DMS153 treated with DMSO at 0.1 percent for 48 hours (cell line): ENCODE measurements around the gene FANK1.
A peak's percentile ranks its signal among the peaks of the same experiment; 100 is the strongest.

Experiments
- DNase-seq: peaks from one replicate; lab custom pipeline; 2025; ENCODE audit not compliant: unreplicated experiment; lab: John Stamatoyannopoulos, UW

The FANK1 gene

GRCh38 chr10:126057494-126057893 lies 161.1 kb downstream of the FANK1 start:
- DNase-seq, result no peak

- no peak for DNase-seq
Measured at GRCh38 chr10:126058104-126058503, 161.7 kb downstream of the FANK1 start.

DNA sequence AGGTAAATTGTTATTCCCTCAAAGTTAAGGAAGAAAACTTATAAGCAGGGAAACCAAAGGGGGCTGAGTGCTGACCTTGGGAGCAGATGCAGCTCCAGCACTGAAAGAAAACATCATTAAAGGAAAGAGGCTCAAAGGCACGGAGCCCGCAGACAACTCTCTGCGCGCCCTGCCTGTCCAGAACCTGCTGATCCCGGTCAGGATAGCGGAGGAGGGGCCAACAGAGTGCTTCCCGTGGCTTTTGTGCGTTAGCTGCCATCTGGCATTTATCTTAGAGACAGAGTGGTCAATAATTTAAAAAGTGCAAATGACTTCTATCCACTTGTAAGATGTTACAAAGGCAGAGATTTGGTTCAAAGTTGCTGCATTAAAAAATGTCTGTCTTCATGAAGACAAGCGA lies 162.1 kb downstream of the FANK1 start:
- peak; percentile 11 for DNase-seq
